T-helper 2 cell treated with Interferon-gamma antibody and Interleukin-4, amounts not matched to agents 100 ng/mL and 5 ng/mL, for 36 hours (primary cell): ENCODE measurements around the gene CDC42BPB. TPM values are rescaled to one million over a fixed set of nuclear protein-coding genes. Genes with fewer than 3 reads are reported as not detected.

Experiments used
- intact Hi-C: fragments of 100-400 bp; cut with micrococcal nuclease; formaldehyde crosslinking; loops from one replicate; pipeline ENCODE4 v1.15.1; 2023
- total RNA-seq: library from RNA; stranded (reverse); gene quantifications from 2 replicates; pipeline ENCODE4 v1.2.3, GENCODE V29; 2022

Gene CDC42BPB, protein sequence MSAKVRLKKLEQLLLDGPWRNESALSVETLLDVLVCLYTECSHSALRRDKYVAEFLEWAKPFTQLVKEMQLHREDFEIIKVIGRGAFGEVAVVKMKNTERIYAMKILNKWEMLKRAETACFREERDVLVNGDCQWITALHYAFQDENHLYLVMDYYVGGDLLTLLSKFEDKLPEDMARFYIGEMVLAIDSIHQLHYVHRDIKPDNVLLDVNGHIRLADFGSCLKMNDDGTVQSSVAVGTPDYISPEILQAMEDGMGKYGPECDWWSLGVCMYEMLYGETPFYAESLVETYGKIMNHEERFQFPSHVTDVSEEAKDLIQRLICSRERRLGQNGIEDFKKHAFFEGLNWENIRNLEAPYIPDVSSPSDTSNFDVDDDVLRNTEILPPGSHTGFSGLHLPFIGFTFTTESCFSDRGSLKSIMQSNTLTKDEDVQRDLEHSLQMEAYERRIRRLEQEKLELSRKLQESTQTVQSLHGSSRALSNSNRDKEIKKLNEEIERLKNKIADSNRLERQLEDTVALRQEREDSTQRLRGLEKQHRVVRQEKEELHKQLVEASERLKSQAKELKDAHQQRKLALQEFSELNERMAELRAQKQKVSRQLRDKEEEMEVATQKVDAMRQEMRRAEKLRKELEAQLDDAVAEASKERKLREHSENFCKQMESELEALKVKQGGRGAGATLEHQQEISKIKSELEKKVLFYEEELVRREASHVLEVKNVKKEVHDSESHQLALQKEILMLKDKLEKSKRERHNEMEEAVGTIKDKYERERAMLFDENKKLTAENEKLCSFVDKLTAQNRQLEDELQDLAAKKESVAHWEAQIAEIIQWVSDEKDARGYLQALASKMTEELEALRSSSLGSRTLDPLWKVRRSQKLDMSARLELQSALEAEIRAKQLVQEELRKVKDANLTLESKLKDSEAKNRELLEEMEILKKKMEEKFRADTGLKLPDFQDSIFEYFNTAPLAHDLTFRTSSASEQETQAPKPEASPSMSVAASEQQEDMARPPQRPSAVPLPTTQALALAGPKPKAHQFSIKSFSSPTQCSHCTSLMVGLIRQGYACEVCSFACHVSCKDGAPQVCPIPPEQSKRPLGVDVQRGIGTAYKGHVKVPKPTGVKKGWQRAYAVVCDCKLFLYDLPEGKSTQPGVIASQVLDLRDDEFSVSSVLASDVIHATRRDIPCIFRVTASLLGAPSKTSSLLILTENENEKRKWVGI (N-terminal part only)
- 0.82 and 1.0 TPM in 2 replicates for total RNA-seq

DNA sequence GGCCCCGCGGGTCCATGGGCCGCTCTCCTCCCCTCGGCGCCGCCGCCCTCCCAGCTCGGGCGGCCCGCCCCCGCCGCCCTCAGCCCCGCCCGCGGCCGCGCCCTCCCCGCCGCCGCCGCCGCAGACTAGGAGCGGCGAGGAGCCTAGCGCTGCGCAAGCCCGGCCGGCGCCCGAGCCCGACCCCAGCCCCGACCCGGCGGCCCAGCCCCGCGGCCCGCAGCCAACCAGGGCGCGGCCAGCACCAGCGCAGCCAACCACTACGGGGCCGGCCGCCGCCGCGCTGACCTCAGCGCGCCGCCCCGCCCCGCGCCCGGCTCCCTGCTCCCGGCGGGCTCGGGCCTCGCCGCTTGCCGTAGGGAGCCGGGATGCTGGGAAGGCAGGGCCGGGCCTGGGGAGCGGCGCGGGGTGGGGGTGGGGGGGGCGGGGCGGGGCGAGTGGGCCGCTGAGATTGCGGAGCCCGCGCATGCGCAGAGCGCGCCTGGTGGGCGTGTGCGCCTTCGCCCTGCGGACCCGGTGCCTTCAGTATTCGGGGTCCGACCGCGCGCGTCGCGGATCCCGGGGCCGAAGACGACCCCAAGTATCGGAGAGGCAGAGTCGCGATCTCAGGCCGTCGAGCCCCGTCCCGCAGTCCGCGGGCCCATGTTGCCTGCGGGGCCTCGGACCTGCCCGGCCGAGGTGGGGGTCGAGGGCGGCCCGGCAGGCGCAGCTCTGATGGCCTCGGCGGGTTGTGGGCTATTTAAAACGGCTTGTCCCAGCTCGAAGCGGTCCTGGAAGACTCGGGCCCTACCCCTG is at the start of gene CDC42BPB:
Gene CDC42BPB, minus strand, starts transcription at position 178 of the 792 bp plus-strand sequence. CDS start 376 bp downstream, outside the sequence.
- intact Hi-C loops: no loop called here

DNA sequence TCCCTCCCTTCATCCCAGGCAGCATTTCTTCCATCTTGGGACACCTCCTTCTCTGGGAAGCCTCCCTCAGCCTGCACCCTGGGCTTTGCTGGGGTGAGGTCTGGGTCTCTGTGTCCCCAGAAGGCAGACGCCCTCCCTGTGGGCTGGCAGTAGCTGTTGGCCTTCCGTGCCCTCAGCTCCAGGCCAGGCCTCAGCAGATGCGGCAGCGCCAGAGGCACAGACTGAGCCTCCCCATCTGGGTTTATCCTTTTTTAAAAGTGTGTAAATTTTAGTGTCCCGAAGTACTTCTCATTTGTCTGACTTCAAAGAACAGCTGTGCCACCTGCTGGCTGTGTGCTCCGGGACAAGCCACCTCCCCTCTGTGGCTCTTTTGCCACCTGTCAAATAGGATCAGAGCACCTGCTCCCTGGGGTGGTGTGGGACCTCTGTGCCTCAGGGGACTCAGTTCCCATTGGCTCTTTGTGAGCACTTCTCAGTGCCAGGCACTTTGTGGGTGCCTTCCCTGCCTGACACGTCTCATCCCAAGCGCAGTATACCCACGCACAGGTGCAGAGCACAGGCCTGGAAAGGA is 48.3 kb upstream of the CDC42BPB start:
- intact Hi-C loops: loop anchor here (1.0 to 10.0 kb wide), 2 partner anchors 79 to 187 kb away; no protein-coding TSS in a partner anchor

DNA sequence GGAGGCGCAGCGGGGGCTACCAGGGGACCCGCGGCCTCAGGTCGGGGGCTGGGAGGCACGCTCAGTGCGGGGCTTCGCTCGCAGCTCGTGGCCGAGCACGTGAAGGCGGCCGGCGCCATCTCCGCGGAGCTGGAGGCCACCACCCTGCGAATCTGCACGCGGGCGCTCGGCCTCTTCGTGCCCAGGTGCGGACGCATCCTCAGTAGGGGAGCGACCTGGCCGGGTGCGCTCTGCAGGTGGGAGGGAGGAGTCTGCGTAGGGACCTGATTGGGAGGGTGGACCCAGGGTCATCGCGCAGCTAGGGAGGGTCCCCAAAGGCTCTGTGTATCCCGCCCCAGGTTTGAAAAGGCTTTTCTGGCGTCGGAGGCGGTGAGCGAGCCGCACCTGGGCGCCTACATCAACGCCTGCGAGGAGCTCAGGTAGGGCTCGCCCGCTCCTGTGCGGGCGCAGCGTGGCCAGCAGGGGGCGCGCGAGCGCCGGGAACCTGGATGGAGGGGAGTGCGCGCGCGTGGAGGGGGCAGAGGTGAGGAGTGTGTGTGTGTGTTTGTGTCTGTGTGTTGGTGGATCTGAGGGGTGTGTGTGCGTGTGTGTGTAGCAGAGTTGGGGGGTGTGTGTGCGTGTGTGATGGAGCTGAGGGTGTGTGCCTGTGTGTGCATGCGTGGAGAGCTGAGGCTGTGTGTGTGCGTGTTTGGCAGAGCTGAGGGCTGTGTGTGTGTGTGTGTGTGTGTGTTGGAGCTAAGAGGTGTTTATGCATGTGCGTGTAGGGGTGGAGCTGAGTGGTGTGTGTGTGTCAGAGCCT is 47.5 kb upstream of the CDC42BPB start:
- intact Hi-C loops: loop anchor here (1.0 to 10.0 kb wide), 2 partner anchors 80 to 187 kb away; no protein-coding TSS in a partner anchor

DNA sequence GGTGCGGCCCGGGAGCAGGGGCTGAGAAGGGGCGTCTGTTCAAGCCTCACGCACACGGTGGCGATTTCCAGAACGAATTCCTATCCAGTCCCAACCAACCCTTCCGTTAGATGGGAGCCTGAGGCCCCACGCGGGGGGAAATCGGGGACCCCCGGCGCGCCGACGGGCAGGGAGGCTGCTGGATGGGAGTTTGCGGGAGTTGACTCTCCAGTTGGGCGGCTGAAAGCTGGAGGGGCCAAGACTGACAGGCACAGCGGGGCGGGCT is 47.0 kb upstream of the CDC42BPB start:
- intact Hi-C loops: loop anchor here (10.0 kb wide), 1 partner anchor 80 kb away; no protein-coding TSS in a partner anchor

DNA sequence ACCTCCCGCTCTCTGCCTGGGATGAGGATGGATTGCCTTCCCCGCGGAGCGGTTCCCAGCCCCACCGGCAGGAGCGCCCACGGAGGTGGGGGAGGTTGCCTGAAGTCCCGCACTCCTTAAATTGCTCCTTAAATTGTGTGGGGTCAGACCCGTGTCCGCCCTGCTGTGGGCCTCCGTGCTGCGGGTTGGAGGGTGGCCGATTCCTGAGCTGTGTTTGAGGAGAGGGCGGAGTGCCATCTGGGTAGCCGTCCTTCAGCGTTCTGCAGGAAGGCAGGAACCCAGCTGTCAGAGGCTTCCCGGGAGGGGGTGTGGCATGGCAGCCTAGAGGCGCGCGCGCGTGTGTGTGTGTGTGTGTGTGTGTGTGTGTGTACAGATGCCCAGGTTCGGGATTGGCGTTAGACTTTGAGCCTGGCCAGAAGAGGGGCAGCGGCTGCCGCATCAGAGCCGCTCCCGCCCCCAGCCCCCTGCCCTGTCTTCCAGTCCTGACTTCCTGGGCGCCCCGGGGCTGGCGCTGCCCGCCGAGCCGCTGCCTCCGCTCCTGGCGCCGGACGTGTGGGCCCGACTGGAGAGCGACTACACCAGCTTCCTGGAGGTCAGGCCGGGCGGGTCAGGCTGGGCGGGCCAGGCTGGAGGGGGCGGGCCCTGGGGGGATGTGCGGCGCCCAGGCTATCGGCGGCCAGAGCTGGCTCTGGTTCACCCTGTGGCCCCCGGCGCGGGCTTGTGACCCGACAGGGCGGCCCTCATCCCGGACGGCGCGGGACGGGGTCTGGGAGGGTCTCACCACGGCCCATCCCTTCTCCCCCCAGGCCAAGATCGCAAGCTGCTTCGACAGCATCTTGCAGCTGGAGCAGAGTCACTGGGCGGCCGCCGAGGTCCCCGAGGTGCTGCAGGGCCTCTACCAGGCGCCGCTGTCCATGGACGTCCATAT is 46.4 kb upstream of the CDC42BPB start:
- intact Hi-C loops: loop anchor here (10.0 kb wide), 1 partner anchor 81 kb away; no protein-coding TSS in a partner anchor

DNA sequence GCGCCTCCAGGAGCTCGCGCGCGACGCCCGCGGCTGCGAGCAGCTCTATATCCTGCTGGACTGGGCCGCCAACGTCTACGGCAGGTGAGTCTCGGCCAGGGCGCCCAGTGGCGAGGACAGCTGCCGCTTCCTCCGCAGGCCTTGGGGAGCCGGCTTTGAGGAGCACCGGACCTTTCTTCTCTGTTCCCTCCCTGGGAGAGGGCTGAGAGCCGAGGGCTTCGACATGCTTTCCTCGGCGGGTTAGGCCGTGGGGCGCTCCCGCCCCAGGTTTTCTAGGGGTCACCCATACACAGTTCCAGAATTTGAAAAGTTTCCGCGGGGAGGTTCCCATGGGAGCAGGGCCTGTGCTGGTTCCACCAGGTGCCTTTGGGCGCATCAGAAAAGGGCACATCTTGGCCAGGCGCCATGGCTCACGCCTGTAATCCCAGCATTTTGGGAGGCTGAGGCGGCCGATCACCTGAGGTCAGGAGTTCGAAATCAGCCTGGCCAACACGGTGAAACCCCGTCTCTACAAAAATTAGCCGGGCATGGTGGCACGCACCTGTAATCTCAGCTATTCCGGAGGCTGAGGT is 45.4 kb upstream of the CDC42BPB start:
- intact Hi-C loops: loop anchor here (10.0 kb wide), 1 partner anchor 82 kb away; no protein-coding TSS in a partner anchor

DNA sequence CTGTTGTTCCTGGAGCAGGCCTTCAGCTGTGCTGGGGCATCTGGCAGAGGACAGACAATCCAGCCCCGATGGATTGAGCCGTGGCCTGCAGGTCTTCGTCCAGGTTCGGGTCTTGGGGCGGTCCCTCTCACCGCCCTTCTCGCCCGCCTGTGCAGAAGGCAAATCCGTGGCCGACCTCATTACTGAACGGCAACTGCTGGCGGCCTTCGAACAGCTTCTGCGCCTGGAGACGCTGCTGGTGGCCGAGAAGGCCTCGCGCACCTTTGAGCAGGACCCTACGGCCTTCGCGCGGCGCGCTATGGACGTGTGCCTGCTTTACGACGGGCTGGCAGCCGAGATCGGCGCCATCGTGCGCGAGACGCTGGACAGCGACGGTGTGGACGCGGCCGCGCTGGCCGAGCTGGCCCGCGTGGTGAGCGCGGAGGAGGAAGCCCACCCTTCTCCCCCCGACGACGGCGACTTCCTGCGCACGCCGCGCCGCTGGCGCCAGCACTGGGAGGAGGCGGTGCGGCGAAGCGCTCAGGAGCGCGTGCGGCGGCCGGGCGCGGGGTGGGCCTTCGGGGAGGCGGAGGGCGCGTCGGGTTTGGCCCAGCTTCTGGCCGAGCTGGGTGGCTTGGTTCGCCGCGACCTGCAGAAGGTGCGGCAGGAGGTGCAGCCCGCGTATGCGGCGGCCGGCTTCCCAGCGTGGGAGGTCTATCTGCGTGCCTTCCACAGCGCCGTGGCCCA is 44.8 kb upstream of the CDC42BPB start:
- intact Hi-C loops: loop anchor here (10.0 kb wide), 1 partner anchor 83 kb away; no protein-coding TSS in a partner anchor

DNA sequence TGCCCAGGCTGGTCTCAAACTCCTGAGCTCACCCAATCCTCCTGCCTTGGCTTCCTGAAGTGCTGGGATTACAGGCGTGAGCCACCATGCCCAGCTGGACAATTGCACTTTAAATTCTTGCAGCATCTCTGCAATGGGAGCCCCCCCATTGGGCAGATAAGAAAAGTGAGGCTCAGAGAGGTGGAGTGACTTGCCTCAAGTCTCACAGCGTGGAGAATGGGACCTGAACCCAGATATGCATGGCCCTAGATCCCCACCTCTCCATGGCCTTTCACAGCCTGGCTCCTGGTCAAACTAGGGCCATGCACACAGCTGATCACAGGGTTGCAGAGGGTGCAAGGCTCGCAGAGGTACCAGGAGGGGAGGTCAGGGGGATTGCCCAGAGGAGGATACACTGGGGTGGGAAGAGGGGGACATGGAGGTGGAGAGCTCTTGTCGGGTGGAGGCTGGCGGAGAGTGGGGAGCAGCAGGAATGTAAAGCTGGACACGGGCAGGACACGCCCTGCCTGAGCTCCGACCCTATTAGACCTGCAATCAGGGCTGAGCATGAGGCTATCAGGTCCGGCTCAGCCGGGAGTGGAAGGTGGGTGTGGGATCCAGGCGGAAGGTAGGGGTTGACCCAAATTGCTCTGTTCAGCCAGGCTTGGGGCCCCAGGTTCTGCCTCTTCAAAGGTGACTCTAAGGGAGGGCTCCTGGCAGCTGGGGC is 44.1 kb upstream of the CDC42BPB start:
- intact Hi-C loops: loop anchor here (10.0 kb wide), 1 partner anchor 83 kb away; no protein-coding TSS in a partner anchor

DNA sequence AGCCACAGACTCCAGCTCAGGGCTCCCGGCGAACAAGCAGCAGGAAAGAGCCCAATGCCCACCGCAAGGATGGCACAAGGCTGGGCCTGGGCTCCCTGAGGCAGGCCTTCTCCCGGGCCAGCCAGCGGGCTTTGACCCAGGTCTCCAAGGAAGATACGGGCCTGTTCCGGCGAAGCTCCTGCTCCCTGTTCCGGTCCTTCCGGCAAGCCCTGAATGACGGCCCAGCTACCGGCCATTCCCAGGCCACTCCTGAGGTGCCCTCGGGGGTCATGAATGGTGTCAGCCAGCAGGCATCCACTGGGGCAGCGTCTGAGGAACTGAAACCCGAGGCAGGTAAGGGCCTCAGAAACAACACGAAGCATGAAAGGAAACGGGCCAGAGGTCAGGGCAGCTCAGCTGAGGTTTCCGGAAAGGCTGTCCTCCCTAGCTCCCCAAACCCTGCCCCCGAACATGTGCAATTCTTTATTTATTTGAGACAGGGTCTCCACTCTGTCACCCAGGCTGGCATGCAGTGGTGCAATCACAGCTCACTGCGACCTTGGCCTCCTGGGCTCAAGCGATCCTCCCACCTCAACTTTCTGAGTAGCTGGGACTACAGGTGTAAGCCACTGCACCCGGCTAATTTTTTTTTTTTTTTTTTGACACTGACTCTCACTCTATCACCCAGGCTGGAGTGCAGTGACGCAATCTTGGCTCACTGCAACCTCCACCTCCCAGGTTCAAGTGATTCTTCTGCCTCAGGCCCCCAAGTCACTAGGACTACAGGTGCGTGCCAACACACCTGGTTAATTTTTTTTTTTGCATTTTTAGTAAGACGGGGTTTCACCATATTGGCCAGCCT is 43.2 kb upstream of the CDC42BPB start:
- intact Hi-C loops: loop anchor here (10.0 kb wide), 1 partner anchor 84 kb away; no protein-coding TSS in a partner anchor

DNA sequence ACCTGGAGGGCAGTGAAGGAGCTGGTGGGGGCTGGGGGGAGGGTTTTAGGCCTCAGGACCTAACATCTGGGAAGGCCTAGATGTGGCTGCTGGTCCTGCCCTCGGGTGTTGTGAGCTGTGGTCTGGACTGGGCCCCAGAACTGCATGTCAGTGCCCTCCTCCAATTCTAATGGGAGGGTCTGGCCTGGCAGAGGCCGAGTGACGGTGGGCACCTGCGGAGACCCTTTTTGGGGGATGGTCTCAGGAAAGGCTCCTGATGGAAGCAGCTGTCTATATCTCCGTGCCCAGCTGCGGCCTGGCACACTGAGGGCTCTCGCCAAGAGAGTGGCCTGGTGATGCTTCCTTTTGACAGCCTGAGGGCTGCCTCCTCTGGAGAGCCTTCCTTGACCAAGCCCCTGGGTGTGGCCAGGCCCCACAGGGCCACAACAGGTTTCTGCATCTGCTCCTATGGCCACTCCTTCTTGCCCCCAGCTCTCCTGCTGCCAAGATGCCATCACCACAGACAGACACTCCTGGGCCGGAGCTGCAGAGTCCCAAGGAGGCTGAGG is 42.5 kb upstream of the CDC42BPB start:
- intact Hi-C loops: loop anchor here (10.0 kb wide), 1 partner anchor 85 kb away; no protein-coding TSS in a partner anchor

DNA sequence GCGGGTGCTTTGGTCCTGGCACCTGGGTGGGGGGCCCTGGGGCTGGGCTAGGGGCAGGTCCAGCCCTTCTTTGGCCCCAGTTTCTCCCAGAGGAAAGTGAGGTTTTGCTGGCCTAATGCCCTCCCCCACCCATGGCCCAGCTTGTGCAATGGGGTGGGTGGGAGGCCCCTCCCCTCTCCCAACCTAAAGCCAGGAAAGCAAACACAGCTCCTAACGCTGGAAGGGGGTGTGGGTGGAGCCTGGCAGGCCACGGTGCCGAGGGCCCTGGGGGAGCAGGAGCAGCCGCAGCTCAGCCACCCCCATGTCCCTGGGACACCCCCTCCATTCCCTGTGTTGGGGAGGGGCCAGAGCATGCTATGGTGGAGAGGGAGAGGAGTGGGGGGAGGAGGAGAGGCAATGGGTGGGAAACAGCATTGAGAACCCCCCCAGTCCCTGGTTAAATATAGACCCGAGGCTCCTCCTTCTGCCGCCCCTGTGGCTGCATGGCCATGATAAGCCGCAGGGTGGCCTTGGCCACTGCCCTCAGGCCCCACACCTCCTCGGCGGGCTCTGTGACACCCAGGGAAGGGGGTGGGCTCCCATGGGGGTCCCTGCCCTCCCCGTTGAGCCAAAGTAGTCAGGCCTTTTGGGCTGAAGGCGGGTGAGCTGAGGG is 41.9 kb upstream of the CDC42BPB start:
- intact Hi-C loops: no loop called here

DNA sequence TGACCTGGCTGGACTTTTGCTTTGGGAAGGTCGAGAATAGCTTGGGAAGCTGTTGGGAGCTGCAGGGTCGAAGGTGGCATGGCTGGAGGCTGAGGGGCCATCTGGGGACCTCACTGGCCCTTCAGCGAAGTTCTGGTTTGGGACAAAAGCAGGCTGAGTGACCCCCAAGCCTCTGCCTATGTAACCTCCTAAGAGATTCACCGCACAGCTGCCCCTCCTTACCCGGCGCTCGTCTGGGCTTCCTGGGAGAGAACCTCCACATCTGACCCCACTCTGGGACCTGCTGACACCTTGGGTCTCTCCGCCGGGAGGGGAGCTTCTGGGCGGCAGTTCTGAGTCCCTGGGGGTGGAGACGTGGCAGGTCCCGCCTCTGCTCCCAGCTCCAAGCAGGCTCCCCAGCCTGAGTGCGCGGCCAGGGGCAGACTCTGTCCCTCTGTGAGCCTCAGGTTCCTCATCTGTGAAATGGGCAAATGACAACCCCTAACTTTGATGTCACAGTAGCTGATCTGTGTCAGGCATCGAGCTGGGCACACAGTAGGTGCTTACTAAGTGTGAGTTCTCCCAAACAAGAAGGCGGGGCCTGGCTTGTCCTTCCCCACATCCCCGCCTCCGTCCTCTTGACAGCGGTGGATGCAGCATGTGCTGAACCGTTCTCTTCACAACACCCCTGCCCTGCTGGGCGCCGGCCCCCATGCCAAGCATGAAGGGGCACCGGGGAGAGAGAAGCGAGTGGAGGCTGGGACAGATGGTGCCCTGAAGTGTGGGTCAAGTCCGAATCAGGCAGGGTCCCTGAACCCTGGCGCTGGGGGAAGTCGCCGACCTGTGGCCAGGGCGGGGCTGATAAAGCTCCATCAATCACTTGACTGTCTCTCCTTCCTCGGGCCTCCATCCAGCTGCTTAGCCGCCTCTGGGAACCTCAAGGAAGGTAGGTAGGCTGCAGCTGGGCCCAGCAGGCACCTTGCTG is 40.9 kb upstream of the CDC42BPB start:
- intact Hi-C loops: no loop called here

DNA sequence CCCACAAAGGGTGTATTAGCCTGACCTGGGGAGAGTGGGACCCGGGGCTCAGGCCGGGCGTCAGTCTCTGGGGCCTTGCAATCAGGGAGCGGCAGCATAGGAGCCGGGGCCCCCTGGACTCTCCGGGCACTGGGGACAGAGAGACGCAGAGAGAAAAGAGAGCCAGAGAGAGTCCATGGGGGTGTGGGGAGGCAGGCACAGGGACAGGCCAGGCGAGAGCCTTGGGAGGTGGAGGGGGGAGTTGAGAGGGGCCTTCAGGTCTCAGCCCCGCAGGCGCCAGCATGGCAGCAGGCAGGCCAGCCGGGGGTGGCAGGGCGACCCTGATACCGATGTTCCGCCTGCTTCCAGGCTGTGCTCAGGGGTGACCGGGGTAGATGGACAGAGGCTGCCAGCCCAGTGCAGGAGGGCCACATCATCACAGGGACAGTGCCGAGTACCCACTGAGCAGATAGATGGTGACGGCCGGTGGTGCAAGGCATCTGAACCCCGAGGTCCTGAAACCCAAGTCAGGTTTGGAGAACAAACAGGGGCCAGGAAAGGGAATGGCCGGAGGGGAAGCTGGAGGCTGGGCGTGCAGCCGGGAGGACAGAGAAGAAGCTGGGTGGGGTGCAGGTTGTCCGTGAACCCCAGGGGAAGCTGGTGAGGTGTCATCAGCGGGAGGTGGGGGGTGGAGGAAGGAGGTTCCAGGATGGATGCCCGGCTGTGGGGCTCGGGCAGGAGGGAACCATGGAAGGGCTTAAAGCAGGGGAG is 40.1 kb upstream of the CDC42BPB start:
- intact Hi-C loops: no loop called here
